VCaP (cell line): ENCODE data around the gene PCP4L1.

Experiments
- H3K27ac ChIP-seq: fragments of 450-650 bp; 2 replicates; pipeline ENCODE4 v1.5.1; 2017
- CTCF ChIP-seq: fragments of 450-650 bp; conservative IDR thresholded peaks from 2 replicates; pipeline ENCODE4 v1.5.1; 2017; ENCODE audit warnings: mild to moderate bottlenecking, moderate library complexity

The PCP4L1 gene

GRCh38 chr1:161304927-161305866, 46.7 kb downstream of the PCP4L1 start:
- no peak for TF ChIP-seq CTCF
- H3K27ac ChIP-seq = no peak overlapping the region

GRCh38 chr1:161305867-161306519, 47.4 kb downstream of the PCP4L1 start:
- TF ChIP-seq CTCF = no peak
- H3K27ac ChIP-seq = no peak overlapping the region

- H3K27ac ChIP-seq = no peak overlapping the region
- no peak for TF ChIP-seq CTCF
Measured at GRCh38 chr1:161307230-161307768, 48.8 kb downstream of the PCP4L1 start.

- no peak for TF ChIP-seq CTCF
- H3K27ac ChIP-seq = no peak overlapping the region
Measured at GRCh38 chr1:161307892-161308638, 49.5 kb downstream of the PCP4L1 start.

- no peak within 1 kb of the TSS for H3K27ac ChIP-seq
- no peak for TF ChIP-seq CTCF
Measured at GRCh38 chr1:161309868-161310267, 51.3 kb downstream of the PCP4L1 start, which contains the start of gene MPZ. Gene MPZ (minus strand): TSS chr1:161309968. CDS start chr1:161309905, 63 bp downstream.

GRCh38 chr1:161311595-161312181, 53.1 kb downstream of the PCP4L1 start:
- no peak for TF ChIP-seq CTCF
- no peak overlapping the region for H3K27ac ChIP-seq
